HL-60/S4 treated with retinoic acid at 250 ng/mL for 4 days and 3 days (cell line): Measurements from ENCODE around the gene MT1A.

Experiments used
- in situ Hi-C: fragments of 300-500 bp; cut with MboI; formaldehyde crosslinking; loops from 2 replicates; pipeline ENCODE4 v1.7.0; 2022; ENCODE audit warnings: low sequenced_read_pairs

The MT1A gene

GRCh38 chr16:56637814-56638750 is at the start of gene MT1A:
Gene MT1A (plus strand): TSS chr16:56638666. CDS start chr16:56638739, 73 bp downstream.
- in situ Hi-C loops, result no loop called here

GRCh38 chr16:56588781-56589140 is 49.7 kb upstream of the MT1A start:
- in situ Hi-C loops, result loop anchor here (10.0 kb wide), 1 partner anchor 106 kb away; no protein-coding TSS in a partner anchor

GRCh38 chr16:56589141-56590039 is 49.1 kb upstream of the MT1A start, which contains the start of gene MT3:
Gene MT3 (plus strand): TSS chr16:56589528. CDS start chr16:56589591, 63 bp downstream.
- in situ Hi-C loops, result loop anchor here (10.0 kb wide), 1 partner anchor 105 kb away; no protein-coding TSS in a partner anchor

- in situ Hi-C loops, result no loop called here
These were observed 46.9 kb upstream of the MT1A start for GRCh38 chr16:56591377-56592060.

GRCh38 chr16:56593573-56594291 is 44.7 kb upstream of the MT1A start:
- in situ Hi-C loops, result no loop called here

- in situ Hi-C loops, result no loop called here
These were observed 44.2 kb upstream of the MT1A start for GRCh38 chr16:56594292-56594619.

- in situ Hi-C loops, result no loop called here
These were observed 38.0 kb upstream of the MT1A start for GRCh38 chr16:56600398-56600999.

GRCh38 chr16:56601325-56601724 is 37.1 kb upstream of the MT1A start:
- in situ Hi-C loops, result no loop called here

GRCh38 chr16:56603589-56603988 is 34.9 kb upstream of the MT1A start:
- in situ Hi-C loops, result no loop called here

- in situ Hi-C loops, result no loop called here
These were observed 33.5 kb upstream of the MT1A start for GRCh38 chr16:56604966-56605365.

- in situ Hi-C loops, result no loop called here
These were observed 33.0 kb upstream of the MT1A start for GRCh38 chr16:56605475-56605874.

GRCh38 chr16:56606071-56606475 is 32.4 kb upstream of the MT1A start:
- in situ Hi-C loops, result no loop called here

- in situ Hi-C loops, result no loop called here
These were observed 31.9 kb upstream of the MT1A start for GRCh38 chr16:56606476-56607108.

GRCh38 chr16:56607109-56607618 is 31.3 kb upstream of the MT1A start:
- in situ Hi-C loops, result no loop called here

- in situ Hi-C loops, result no loop called here
These were observed 30.8 kb upstream of the MT1A start for GRCh38 chr16:56607675-56608042.

- in situ Hi-C loops, result no loop called here
These were observed 30.2 kb upstream of the MT1A start, which contains the start of gene MT2A for GRCh38 chr16:56608043-56608875. Gene MT2A (plus strand): TSS chr16:56608584. CDS start chr16:56608656, 72 bp downstream.

- in situ Hi-C loops, result no loop called here
These were observed 29.5 kb upstream of the MT1A start for GRCh38 chr16:56608876-56609462.

GRCh38 chr16:56609463-56609921 is 29.0 kb upstream of the MT1A start:
- in situ Hi-C loops, result no loop called here
